Caki2 (cell line): ENCODE measurements around the gene PCNX4. TPM values are rescaled to one million over a fixed set of nuclear protein-coding genes. Genes with fewer than 3 reads are reported as not detected.

Experiments used
- DNase-seq: peaks from one replicate; pipeline ENCODE4 v3.0.0-alpha.2; 2015; ENCODE audit warnings: low read depth
- in situ Hi-C: cut with HindIII; loops from 2 replicates; pipeline ENCODE4 v1.10.0; 2016; ENCODE audit warnings: low sequenced_read_pairs, low pct_unique_long_range_greater_than_20kb, mixed read lengths
- total RNA-seq: library from RNA; depleted of rRNA; stranded (reverse); fragments of >200 nt; shearing (Covaris generic); gene quantifications from 2 replicates; pipeline ENCODE4 v1.2.3, GENCODE V29; 2014; ENCODE audit warnings: low replicate concordance

PCNX4 gene
- total RNA-seq, 1 experiment from 2014 or later = 58.9 TPM

- in situ Hi-C loops = loop anchor here (25.0 kb wide), 1 partner anchor 228 kb away; no protein-coding TSS in a partner anchor
- no peak for DNase-seq
Measured at GRCh38 chr14:60189923-60190840, 98.5 kb downstream of the PCNX4 start.

DNA sequence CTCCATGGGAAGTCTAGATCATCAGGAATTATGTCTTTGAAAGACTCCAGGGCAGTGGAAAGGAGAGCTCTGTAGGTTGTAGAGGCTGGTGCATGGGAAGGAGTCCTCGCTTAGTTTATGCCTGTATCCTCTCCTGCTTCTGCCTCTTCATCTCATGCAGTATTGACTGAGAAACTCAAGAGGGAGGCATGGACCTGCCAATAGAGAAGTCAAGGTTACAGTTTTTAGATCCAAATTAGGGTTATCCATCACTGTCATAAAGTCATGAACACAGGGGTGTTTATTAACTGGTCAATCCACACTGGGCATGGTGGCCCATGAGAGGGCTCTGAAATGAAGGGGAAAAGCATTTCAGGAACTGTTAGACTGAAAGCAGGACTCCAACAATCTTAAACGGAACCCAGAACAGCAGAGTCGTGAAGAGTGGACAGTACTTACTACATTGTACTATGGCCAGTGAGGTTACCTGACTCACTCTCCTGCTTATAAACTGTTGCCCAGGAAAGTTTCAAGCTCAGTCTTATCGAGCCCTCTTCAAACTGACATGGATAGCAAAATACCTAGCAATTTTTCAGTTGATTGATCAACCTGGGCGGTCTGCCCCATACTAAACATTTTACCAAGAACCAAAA, 103.6 kb downstream of the PCNX4 start:
- in situ Hi-C loops = loop anchor here (25.0 kb wide), 1 partner anchor 233 kb away; no protein-coding TSS in a partner anchor

DNA sequence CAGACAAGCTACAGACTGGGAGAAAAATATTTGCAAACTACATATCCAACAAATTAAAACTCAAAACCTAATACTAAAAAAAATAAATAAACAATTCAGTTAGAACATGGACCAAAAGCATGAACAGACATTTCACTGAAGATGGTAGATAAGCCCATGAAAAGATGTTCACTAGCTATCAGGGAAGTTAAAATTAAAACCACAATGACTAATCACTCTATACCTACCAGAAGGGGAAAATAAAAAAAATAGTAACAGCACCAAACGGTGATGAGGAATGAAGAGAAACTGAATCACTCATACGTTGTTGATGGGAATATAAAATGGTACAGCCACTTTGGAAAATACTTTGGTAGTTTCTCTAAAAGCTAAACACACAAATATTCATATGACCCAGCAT, 104.6 kb downstream of the PCNX4 start:
- in situ Hi-C loops = loop anchor here (25.0 kb wide), 1 partner anchor 234 kb away; no protein-coding TSS in a partner anchor
- DNase-seq = no peak

More for the DNA sequence above, 103.6 kb downstream of the PCNX4 start:
- DNase-seq = no peak

- in situ Hi-C loops = loop anchor here (25.0 kb wide), 1 partner anchor 235 kb away; no protein-coding TSS in a partner anchor
Measured at GRCh38 chr14:60197629-60198303, 106.0 kb downstream of the PCNX4 start.

DNA sequence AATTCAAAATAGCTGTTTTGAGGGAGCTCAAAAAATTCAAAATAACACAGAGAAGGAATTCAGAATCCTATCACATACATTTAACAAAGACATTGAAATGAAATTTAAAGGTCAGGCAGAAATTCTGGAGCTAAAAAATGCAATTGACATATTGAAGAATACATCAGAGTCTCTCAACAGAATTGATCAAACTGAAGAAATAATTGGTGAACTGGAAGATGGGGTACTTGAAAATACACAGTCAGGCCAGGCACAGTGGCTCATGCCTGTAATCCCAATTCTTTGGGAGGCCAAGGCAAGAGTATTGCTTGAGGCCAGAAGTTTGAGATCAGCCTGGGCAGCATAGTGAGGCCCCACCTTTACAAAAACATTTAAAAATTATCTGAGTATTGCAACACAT, 107.6 kb downstream of the PCNX4 start:
- DNase-seq = no peak
- in situ Hi-C loops = loop anchor here (25.0 kb wide), 1 partner anchor 237 kb away; no protein-coding TSS in a partner anchor

More at GRCh38 chr14:60197629-60198303, 106.0 kb downstream of the PCNX4 start:
- DNase-seq = no peak

GRCh38 chr14:60204104-60204842, 112.5 kb downstream of the PCNX4 start:
- DNase-seq = no peak
- in situ Hi-C loops = no loop called here

DNA sequence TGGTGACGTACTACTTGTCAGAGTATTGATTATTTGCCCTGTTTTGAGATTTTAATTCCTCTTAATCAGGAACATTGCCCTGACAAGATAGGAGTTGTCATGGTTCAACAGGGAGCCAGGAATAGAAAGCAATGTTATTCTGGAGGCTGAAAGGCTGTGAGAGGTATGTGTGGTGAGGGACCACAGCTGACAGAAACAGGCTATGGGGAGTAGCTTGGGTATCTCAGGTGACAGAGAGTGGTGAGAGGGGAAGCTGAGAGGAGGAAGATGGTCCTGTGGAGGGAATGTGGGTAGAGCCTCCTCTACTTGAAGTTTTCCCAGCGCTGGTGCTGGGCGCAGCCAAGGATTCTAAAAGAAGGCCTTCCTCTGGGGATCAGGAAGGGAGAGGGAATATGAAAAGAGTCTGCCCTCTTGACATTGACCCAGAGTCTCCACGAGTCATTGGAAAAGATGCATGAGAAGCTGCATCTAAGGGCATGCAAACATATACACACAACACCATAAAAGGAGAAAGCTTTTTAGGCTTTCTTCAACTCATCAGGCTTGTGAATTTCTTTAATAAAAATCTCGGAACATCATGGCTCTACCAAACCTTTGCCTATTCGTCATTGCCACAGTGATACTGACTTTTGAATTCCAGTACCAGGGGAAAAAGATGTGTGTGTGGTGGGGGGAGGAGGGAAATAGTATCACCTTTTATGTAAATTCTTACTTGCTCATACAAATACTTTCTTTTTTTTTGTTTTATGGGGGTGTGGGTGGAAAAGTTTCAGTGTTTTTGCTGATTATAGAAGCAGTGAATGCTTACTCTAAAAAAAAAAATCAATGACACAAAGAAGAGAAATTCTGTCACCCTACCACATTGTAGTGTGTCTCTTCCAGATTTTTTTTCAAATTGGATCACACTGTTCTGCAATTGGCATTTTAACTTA, 113.4 kb downstream of the PCNX4 start:
- in situ Hi-C loops = no loop called here
- DNase-seq = no peak

DNA sequence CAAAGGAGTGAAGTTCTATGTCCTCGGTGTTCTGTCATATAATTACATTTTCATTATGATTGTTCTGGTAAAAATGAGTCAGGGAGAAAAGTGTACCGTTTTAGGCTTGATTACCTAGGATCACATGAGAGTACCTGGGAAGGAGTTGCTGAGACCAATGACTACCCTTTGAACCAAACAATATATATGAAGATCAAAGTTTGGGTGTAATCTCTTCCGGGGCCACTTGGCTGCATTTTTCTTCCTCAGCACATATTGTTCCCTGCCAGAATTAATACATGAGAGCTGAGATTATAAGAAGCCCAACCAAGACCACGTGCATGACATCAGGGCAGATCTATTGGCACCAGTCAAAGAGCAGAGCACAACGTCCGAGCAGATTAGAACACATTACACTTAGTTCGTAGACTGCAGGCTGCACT, 114.5 kb downstream of the PCNX4 start:
- in situ Hi-C loops = no loop called here
- DNase-seq = no peak

- no peak for DNase-seq
- in situ Hi-C loops = no loop called here
Measured at GRCh38 chr14:60206837-60207533, 115.3 kb downstream of the PCNX4 start.

- no peak for DNase-seq
- in situ Hi-C loops = no loop called here
Measured at GRCh38 chr14:60210703-60211102, 119.0 kb downstream of the PCNX4 start.

DNA sequence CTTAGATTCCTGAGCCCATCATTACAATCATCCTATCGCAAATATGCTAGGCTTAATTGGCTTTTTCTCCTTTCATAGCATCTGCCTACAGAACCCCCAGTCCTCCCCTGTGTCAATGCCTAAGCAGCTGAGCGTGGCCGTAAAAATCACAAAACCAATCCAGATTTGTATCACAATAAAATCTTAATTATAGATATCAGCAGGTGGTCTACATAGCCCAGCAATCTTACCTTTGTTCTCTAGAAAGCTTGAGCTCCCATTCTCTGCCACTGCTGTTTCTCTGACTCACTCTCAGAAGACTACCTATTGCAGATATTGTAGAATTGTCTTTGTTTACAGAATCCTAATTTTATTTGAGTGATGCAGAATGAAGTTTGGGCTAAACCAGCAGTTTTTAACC, 119.4 kb downstream of the PCNX4 start:
- in situ Hi-C loops = no loop called here
- no peak for DNase-seq

DNA sequence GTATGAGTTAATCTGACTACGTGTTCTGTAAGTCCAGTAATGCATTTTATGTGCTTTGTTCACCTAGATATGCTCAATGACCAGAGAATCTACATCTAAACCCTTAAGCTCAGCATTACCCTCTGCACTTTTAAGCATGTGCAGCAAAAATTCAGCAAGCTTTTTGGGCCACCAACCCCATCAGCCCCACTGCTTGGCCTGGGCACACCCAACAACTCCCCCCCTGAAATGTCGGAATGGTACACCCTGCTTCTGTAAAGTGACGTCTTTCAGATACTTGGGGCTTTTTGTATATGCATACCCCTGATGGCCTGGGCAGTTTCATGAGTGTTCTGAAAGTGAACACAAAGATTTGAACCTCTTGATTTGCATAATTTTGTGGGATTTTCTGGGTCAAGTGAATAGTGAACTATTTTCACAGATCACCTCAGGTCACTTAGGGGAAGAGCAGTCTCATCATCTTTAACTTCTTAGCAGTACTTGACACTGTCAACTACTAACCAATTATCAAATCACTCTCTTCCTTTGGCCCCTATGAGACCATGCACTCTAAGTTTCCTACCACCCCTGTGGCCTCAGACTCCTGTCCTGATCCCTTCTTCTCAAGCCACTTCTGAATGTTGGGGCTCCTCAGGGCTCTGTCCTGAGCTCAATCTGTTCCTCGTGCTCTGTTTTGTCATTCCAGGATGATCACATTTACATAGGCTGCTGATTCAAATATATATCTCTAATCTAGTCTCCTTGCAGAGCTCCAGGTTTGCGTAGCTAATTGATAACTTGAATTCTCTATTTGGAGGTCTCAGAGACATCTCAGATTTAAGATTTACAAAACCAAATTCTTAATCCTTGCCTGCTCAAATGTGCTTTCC, 121.0 kb downstream of the PCNX4 start:
- DNase-seq = no peak
- in situ Hi-C loops = no loop called here

GRCh38 chr14:60214003-60214402, 122.3 kb downstream of the PCNX4 start:
- in situ Hi-C loops = no loop called here
- DNase-seq = no peak

DNA sequence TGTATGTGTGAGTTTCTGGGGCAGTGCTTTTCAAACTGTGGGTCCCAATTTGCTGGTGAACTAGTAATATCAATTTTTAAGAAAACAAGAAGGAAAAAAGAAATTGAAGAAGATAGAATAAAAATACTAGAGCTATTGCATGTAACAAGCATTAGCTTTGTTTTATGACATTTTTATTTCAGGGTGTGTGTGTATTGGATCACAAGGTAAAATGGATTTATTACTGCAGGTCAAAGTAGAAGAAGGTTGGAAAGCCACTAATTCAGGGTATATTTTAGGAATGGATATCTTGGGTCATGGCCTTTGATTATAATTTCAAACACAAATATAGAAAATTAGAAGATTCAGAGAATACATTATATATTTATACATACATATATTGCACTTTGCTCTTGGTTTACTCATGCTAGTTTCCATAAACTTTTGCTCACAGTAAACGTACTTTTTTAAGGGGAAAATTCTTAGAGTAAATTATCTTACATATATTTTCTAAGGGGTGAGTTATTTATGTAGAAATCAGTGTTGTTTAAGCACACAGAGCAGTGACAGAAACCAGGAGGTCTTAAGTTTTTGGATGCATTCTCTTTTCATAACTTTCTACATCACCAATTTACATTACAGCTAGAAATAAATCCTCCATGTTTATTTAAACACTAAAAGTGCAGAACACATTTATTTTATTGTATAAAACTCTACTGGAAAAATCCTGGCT, 122.8 kb downstream of the PCNX4 start:
- DNase-seq = no peak
- in situ Hi-C loops = no loop called here

DNA sequence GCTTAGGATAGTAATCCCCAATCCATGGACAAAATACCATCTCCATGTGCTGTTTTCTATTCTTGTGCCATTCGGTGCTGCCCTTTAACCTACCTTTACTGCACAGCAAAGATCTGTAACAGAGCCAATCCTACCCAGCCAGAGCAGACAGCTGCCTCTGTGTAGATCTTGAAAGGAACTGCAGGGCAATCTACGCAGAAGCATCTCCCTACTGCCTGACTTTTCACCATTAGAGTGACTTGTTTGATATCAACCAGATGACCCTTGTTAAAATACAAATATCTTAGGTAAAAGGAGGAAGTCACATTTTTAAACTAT, 123.4 kb downstream of the PCNX4 start:
- DNase-seq = no peak
- in situ Hi-C loops = no loop called here
